IPS DF 4.7 (cell line): ENCODE data around the gene HS3ST3A1.

ENCODE experiments used
- DNase-seq: peaks from one replicate; pipeline ENCODE4 v3.0.0-alpha.2; 2013; ENCODE audit warnings: low spot score; ENCODE audit errors: extremely low read depth

The HS3ST3A1 gene

DNA sequence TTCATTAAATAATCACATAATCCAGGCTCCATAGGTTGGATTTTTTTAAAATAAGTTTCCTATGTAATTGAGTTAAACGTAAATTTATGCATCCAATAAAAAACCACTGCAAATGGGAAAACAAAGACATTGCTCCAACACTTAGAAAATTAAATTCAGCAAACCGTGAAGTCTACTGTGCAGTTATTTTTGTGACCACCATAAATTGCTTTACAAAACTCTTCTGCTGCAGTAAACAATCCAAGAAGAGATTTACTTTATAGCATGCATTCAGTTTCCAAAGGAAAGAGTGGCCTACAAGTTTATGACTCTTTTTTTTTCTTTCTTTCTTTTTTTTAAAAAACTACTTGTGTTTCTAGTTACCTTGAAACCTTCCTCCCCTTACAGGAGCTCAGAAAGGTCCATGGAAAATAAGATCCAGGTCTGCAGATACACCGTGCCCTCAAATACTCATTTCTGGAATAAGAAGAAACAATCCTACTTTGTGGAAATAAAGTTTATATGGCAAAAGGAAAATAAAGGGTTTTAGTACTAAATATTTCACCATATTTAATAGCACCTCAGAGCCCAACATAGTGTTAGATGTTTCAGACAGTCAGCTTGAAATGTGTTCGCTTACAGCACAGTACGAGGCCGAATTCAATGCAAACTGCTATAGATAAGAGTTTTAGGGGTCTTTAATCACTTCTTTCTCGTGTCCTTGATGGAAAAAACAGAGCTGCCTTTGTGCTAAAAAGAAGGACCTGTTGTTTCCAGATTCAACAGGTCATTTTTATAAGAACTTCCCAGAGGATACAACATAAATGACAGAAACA lies 3.2 kb downstream of the HS3ST3A1 start:
- no peak for DNase-seq

DNA sequence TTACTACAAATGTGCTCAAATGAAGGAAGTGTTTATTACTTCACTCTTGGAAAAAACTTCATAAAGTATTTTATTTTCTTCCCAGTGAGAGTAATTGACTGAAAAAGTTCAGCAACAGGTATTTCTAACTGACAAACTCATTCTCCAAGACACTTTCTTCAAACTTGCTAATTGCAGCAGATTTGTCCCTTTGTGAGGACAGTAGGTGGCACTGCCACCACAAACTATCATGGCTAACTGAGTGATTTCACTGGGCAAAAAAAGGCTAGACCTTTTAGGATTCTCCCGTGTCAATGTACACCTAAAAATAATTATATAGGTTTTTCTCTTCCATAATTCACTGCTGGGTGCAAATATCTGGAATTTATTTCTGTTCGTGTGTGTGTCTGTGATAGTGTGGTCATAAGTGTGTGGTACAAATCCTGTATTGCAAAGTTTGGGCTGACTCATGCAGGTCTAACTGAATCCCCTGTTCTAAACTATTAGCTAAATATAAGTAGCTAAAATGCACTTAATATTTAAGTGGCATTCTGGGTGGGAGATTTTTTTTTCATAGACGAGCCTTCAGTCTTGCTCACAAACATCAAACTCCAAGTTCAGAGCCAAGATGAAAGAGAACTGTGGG lies 3.9 kb downstream of the HS3ST3A1 start:
- no peak for DNase-seq

DNA sequence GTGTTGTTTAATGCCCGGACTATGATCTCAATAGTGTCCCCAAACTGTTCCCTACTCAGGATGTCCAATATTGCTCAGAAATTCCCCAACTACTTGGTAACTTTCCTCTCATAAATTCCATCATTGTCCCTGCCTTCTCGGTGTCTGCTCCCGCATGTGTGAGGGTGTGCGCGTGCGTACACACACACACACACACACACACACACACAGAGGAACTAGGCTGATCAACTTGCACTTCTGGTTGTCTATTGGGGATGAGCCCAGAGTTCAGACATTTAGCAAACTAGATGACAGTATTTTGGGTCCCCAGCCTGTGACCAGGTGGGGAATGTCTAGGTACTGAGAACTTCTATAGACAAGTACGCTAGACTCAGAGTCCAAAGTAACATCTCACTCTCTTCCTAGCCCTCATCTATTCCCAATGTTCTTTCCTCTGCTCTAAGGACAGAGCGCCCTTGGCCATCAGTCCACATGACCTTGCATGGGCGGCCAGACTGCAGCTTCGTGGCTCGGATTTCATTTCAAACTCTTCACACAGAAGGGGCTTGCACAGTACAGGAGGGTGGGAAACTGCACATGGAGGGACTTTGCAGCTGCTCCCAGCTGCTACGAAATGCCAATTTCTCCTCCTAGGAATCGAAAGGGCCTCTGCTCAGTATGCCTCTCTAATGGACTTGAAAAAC lies 5.3 kb downstream of the HS3ST3A1 start:
- no peak for DNase-seq

DNA sequence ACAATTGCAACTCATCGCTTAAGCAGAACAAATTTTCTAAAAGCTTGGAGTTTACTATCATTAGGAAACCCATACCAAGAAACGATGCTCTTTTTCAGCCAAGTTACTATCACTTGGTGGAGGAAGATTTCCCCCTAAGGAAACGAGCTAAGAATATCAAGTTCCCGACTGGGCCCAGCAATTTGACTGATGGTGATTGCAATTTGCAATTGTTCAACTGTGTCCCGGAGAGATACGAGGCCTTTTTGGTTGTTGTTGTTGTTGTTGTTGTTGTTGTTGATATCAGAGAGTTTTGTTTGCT lies 6.2 kb downstream of the HS3ST3A1 start:
- no peak for DNase-seq

- peak; percentile 68 for DNase-seq
These were observed 6.7 kb downstream of the HS3ST3A1 start for GRCh38 chr17:13594762-13595598.

- no peak for DNase-seq
These were observed 7.4 kb downstream of the HS3ST3A1 start for GRCh38 chr17:13594310-13594709.

GRCh38 chr17:13593757-13594156 lies 8.0 kb downstream of the HS3ST3A1 start:
- no peak for DNase-seq

DNA sequence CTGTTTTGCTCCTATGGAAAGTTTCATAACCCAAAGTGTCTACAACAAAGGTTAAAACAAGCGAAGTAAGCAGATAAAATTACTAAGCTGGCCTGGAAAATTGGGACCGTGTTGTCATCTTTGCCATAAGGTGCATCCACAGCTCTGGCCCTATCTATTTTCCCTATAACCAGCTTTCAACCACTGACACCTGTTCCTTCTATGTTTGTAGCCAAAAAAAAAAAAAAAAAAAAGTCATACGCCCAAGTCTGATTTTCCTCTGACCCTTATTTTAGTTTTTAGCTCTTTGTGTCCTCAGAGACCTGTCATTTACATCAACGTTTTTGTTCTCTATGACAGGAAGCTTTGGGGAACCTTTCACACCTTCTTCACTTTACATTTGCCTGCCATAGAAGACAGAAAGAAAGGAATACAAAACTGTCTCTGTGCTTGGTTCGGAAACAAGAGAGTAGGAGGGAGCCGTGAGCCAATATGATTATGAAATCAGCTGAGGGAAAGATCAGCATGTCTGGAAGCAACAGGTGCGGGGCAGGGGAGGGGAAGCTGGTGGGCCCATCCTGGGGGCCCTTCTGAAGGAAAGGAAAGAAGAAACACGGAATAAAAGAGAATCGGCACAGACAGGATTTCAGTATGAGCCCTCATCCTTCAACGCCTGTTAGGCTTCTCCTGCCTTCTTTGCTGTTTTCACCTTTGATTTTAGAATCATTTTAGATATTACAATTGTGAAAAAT lies 8.5 kb downstream of the HS3ST3A1 start:
- no peak for DNase-seq

DNA sequence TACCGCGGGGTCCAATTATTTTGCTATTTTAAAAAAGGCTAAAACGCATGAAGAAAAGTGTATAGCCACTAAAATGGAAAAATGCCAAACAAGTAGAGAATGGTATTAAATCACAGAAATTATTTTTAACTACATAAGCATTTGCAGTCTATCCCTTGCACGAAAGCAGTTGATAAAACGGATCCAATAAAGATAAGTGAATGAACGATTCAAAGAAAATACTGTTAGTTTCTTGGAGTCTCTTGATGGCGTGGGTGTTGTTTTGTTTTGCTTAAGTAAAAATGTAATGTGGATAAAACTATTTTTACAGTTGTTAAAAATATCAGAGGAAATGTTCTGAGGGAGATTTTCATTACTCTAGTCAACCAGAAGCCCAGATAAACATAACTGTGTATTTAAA lies 9.3 kb downstream of the HS3ST3A1 start:
- DNase-seq, result no peak

DNA sequence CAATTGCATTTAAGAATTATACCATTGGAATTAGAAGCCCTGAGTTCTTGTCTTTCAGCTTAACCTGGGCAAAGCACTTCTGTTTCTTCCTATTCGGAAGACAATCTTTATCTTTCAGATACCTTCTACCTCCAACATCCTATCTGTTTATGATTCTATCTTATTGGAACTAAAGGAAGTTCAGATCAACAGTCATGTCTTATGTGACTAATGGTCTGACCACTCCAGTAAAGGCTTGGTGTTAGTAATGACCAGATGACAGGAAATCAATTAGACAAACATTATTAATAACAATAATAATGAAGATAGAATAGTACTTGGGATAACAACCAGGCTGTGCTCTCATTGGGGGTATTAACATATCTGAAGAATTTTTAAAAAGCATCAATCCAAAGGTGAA lies 11.3 kb downstream of the HS3ST3A1 start:
- DNase-seq, result no peak

- DNase-seq, result no peak
These were observed 12.1 kb downstream of the HS3ST3A1 start for GRCh38 chr17:13589658-13590057.

DNA sequence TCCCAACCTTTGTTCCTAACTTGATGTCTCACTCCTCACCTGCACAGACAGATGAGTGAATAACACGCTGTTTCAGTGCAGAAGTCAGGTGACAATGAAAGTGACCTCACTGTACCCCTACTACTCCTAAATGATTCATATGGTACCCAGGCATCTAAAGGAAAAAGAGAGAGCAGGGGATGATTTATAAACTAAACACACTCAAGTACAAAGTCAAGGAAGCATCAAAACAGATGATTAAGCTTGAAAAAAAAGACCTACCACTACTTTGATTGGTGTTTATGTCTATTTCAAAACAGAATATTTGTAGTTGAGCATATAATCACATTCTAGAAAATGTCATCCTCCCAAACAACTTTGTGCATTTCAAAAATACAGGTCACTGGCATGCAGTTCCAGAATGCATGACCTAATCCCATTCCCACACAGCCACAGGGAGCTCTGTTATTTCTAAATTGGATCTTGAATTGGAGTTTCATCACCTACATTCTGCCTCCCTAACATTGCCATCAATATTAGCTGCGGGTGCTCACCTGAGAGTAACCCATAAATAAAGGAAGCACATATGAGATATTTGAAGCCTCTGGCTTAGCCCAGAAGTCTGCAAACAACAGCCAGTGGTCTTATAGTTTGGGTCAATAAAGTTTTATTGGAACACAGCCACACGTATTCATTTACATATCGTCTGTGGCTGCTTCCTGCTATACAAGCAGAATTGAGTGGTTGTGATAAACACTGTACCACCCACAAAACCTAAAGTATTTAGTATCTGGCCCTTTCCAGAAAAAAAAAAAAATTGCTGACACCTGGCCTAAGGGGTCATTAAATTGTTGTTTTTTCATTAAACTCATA lies 14.0 kb downstream of the HS3ST3A1 start:
- DNase-seq, result no peak

DNA sequence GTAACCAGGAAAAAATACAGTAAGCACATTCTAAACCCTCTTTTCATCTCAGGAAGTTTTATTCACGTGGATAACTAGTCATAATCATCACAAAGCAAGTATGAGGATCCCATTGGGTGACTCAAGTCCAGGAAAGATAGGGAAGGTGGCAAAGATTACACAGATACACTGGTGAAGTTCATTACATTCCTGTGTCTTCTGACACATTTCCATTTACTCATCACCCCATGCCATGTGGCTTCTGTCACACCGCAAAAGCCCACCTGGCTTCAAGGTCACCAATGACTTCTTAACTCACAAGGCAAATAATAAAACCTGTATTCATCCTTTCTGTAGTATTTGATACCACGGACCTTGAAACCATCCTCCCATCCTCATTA lies 17.0 kb downstream of the HS3ST3A1 start:
- no peak for DNase-seq

- DNase-seq, result no peak
These were observed 17.6 kb downstream of the HS3ST3A1 start for GRCh38 chr17:13583996-13584700.

GRCh38 chr17:13582776-13583547 lies 18.8 kb downstream of the HS3ST3A1 start:
- DNase-seq, result no peak

DNA sequence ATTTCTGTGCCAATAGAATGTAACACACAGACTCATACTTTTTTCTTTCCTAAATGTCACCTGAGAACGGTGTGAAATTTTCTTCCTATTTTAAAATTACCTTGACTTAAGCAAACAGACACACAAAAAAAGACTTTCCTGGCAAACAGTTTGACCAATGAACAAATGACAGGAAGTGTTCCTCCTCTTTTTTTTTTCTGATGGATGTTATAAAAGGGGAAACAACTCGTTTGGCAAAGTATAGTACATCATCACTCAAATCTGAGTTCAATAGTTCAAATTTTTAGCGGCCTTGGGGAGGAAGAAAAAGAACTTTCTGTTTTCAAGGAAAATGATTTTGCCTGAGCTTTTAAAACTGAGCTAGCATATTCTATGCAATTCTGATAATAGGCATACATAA lies 19.8 kb downstream of the HS3ST3A1 start:
- DNase-seq, result no peak

DNA sequence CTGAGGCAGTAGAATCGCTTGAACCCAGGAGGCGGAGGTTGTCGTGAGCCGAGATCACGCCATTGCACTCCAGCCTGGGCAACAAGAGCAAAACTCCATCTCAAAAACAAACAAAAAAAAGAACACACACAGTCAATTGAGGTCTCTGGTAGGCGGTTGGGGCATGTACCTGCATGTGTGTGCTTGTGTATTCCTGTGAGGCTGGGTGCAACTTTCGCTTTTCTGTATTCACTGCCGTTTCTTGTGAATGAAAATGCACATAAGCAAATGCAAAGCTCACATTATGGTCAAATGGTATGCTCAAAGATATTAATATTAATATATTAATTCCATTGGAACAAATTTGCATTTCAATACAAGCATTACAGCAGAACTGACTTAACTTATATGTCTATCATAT lies 20.9 kb downstream of the HS3ST3A1 start:
- no peak for DNase-seq

- no peak for DNase-seq
These were observed 24.8 kb downstream of the HS3ST3A1 start for GRCh38 chr17:13576661-13577526.
